ENCODE results near the gene NFAM1.

The NFAM1 gene

DNA sequence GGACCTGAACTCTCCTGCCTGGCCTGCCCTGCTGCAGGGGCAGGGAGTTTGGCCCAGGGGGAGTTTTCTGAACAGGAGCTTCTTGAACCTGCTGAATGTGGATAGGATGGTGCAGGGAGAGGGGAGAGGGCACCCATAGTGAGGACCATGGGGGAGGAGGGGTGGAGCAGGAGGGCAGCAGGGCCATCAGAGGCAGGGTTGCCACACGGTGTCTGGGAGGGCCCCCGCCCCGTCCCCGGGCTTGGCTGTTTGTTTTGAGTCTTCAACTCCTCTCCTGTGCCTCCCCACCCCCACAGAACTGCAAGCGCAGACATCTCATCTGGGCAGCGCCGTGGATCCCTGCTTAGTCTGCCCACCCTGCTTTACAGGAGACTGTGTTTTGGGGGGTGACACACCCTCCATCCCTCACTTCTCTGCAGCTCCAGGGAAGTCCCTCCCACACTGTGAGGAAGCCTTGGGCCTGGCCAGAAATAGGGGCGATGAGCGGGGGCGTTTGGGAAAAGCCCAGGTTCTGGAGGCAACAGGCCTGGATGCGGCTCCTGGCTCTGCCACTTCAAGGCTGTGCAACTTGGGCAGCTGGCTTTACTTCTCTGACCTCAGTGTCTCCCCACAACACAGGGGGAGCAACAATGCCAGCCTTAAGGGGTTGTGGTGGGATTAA, 14.4 kb downstream of the NFAM1 start:
- H3K27ac ChIP-seq (ENCODE audit: low read depth, low read length), result no peak overlapping the region
- no peak overlapping the region for H3K4me2 ChIP-seq (ENCODE audit: low read length)
- no peaks in the 10 kb centered on the region for H3F3A ChIP-seq (ENCODE audit: control insufficient read depth, insufficient read depth)
- no peaks in the 10 kb centered on the region for H4K20me1 ChIP-seq (ENCODE audit: control insufficient read depth, insufficient read depth, low read depth, low read length)
- peaks cover 53% of the 10 kb centered on the region for H3K27me3 ChIP-seq (ENCODE audit: control insufficient read depth, low read length)
- H3K4me3 ChIP-seq (ENCODE audit: low read length), result no peak overlapping the region
- H3K9me3 ChIP-seq (ENCODE audit: control insufficient read depth, insufficient read depth, low read length), result no peaks in the 10 kb centered on the region
- no peak for TF ChIP-seq EZH2phosphoT487 (IDR thresholded peaks at IDR 0.05; ENCODE audit: borderline replicate concordance, low read length)
- TF ChIP-seq, protein P1, sequence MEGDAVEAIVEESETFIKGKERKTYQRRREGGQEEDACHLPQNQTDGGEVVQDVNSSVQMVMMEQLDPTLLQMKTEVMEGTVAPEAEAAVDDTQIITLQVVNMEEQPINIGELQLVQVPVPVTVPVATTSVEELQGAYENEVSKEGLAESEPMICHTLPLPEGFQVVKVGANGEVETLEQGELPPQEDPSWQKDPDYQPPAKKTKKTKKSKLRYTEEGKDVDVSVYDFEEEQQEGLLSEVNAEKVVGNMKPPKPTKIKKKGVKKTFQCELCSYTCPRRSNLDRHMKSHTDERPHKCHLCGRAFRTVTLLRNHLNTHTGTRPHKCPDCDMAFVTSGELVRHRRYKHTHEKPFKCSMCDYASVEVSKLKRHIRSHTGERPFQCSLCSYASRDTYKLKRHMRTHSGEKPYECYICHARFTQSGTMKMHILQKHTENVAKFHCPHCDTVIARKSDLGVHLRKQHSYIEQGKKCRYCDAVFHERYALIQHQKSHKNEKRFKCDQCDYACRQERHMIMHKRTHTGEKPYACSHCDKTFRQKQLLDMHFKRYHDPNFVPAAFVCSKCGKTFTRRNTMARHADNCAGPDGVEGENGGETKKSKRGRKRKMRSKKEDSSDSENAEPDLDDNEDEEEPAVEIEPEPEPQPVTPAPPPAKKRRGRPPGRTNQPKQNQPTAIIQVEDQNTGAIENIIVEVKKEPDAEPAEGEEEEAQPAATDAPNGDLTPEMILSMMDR (IDR thresholded peaks at IDR 0.05; ENCODE audit: low read depth, low read length, poor library complexity, severe bottlenecking), result no peak
- H3K9me2 ChIP-seq (replicated peaks; ENCODE audit: control insufficient read depth, low read length), result no peaks in the 10 kb centered on the region
- H3K4me1 ChIP-seq (ENCODE audit: control insufficient read depth, low read length), result peaks cover 15% of the 10 kb centered on the region
- H3K36me3 ChIP-seq (ENCODE audit: control insufficient read depth, low read length), result no peaks in the 10 kb centered on the region
- H3K79me2 ChIP-seq (ENCODE audit: control insufficient read depth, low read length), result no peaks in the 10 kb centered on the region

DNA sequence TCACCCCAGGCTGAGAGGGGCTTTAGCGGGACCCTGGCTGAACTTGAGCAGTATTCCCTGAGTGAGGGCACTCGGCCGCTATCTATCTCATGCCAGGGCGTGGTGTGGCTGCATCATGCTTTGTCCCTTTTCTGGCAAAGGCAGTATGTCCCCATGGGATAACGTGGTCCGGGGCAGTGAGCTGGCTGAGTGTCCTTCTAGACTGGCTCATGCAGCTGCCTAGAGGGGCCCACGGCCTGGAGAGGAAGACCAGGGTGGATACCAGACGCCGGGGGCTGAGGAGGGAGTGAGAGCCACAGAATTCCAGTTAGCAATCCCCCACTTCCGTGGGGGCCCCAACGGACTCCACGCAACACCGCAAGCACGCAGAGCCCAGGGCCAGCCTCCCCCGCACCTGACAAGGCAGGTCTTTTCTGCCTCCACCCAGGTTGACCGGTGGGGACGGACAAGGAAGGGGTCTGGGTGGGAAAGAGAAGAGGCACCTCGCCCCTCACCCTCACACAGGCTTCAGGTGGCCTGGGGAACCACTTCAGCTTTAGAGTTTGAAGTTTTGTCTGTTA, 15.5 kb downstream of the NFAM1 start:
- Histone ChIP-seq H3K79me2 (ENCODE audit: control insufficient read depth, low read length) (no peaks in the 10 kb centered on the region), H3F3A (ENCODE audit: control insufficient read depth, insufficient read depth) (no peaks in the 10 kb centered on the region), H3K4me2 (ENCODE audit: low read length) (no peak overlapping the region), H3K9me3 (ENCODE audit: control insufficient read depth, insufficient read depth, low read length) (no peaks in the 10 kb centered on the region), H3K27ac (ENCODE audit: low read depth, low read length) (no peak overlapping the region), H3K27me3 (ENCODE audit: control insufficient read depth, low read length) (peaks cover 52% of the 10 kb centered on the region), H3K4me1 (ENCODE audit: control insufficient read depth, low read length) (peaks cover 15% of the 10 kb centered on the region), H3K4me3 (ENCODE audit: low read length) (no peak overlapping the region), H3K36me3 (ENCODE audit: control insufficient read depth, low read length) (no peaks in the 10 kb centered on the region), H4K20me1 (ENCODE audit: control insufficient read depth, insufficient read depth, low read depth, low read length) (no peaks in the 10 kb centered on the region), H3K9me2 (replicated peaks; ENCODE audit: control insufficient read depth, low read length) (no peaks in the 10 kb centered on the region)
- TF ChIP-seq, protein P1 (IDR thresholded peaks at IDR 0.05; ENCODE audit: low read depth, low read length, poor library complexity, severe bottlenecking), result no peak
- no peak for TF ChIP-seq EZH2phosphoT487 (IDR thresholded peaks at IDR 0.05; ENCODE audit: borderline replicate concordance, low read length)

DNA sequence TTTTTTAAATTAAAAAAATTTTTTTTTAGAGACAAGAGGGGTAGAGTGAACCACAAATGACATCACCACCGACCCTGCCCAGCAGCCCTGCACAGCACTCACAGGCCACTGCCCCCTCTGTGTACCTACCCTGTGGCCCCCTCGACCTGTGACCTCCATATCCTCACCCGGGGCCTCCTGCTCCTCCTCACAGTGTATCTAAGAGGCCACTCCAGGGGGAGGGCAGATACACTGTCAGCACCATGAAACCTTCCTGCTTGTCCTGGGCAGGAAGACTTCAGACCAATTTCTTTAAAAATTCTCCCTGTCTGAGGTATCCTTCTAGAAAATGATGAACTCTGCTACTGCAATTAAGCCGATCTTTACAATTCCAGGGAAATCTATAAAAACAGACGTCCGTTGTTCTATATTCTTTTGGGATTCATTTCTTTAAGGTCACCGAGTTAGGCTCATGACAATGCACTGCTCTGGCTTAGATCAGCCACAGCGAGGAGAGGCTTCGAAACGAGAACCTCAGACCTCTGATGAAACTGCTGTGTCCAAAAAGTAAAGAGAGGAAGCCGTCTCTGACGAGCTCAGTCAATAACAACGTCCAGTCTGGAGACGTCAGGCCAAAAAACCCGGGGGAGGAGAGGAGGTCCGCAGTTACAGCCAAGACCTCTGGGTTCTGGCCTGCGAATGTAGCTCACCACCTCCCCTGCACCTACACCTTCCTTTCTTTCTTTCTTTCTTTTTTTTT, 17.5 kb downstream of the NFAM1 start:
- TF ChIP-seq EZH2phosphoT487 (IDR thresholded peaks at IDR 0.05; ENCODE audit: borderline replicate concordance, low read length), result no peak
- TF ChIP-seq, protein P1 (IDR thresholded peaks at IDR 0.05; ENCODE audit: low read depth, low read length, poor library complexity, severe bottlenecking), result no peak
- H3K9me3 ChIP-seq (ENCODE audit: control insufficient read depth, insufficient read depth, low read length), result no peaks in the 10 kb centered on the region
- no peaks in the 10 kb centered on the region for H3F3A ChIP-seq (ENCODE audit: control insufficient read depth, insufficient read depth)
- no peak overlapping the region for H3K4me2 ChIP-seq (ENCODE audit: low read length)
- no peaks in the 10 kb centered on the region for H3K79me2 ChIP-seq (ENCODE audit: control insufficient read depth, low read length)
- no peaks in the 10 kb centered on the region for H4K20me1 ChIP-seq (ENCODE audit: control insufficient read depth, insufficient read depth, low read depth, low read length)
- peaks cover 38% of the 10 kb centered on the region for H3K27me3 ChIP-seq (ENCODE audit: control insufficient read depth, low read length)
- no peak overlapping the region for H3K4me3 ChIP-seq (ENCODE audit: low read length)
- no peak overlapping the region for H3K27ac ChIP-seq (ENCODE audit: low read depth, low read length)
- peaks cover 8% of the 10 kb centered on the region for H3K4me1 ChIP-seq (ENCODE audit: control insufficient read depth, low read length)
- no peaks in the 10 kb centered on the region for H3K36me3 ChIP-seq (ENCODE audit: control insufficient read depth, low read length)
- no peaks in the 10 kb centered on the region for H3K9me2 ChIP-seq (replicated peaks; ENCODE audit: control insufficient read depth, low read length)

All from DOHH2 (cell line).